Peyer's patch (tissue), 4 donors: Measurements from ENCODE around the gene GPX3.

Experiments used
- POLR2A ChIP-seq, 2 donors: fragments of 450-650 bp; IDR thresholded peaks; one replicate each; pipeline ENCODE4 v1.5.1; 2017; ENCODE audit warnings: antibody characterized with exemption in 2 of 2, mild to moderate bottlenecking in 2 of 2, moderate library complexity in 2 of 2
- TF ChIP-seq, protein P1 (sequence below), 6 experiments: fragments of 450-650 bp in 4 of 6; fragments of 200-600 bp in 2 of 6; sonication (generic) in 1 of 6; IDR thresholded peaks; one replicate each; pipeline ENCODE4 v1.5.1; 2017 to 2019; ENCODE audit warnings: antibody characterized with exemption in 6 of 6, mild to moderate bottlenecking in 3 of 6, moderate library complexity in 1 of 6

GRCh38 chr5:151005187-151005949 is 15.0 kb upstream of the GPX3 start:
- TF ChIP-seq, protein P1, sequence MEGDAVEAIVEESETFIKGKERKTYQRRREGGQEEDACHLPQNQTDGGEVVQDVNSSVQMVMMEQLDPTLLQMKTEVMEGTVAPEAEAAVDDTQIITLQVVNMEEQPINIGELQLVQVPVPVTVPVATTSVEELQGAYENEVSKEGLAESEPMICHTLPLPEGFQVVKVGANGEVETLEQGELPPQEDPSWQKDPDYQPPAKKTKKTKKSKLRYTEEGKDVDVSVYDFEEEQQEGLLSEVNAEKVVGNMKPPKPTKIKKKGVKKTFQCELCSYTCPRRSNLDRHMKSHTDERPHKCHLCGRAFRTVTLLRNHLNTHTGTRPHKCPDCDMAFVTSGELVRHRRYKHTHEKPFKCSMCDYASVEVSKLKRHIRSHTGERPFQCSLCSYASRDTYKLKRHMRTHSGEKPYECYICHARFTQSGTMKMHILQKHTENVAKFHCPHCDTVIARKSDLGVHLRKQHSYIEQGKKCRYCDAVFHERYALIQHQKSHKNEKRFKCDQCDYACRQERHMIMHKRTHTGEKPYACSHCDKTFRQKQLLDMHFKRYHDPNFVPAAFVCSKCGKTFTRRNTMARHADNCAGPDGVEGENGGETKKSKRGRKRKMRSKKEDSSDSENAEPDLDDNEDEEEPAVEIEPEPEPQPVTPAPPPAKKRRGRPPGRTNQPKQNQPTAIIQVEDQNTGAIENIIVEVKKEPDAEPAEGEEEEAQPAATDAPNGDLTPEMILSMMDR (IDR thresholded peaks at IDR 0.05): no peak
- no peak for TF ChIP-seq POLR2A (IDR thresholded peaks at IDR 0.05)
